Keratinocyte (primary cell): ENCODE results near the gene COPS8.

ENCODE experiments used
- CTCF ChIP-seq, 3 experiments: IDR thresholded peaks in 1 of 3; conservative IDR thresholded peaks in 1 of 3; optimal IDR thresholded peaks in 1 of 3; 2 replicates in 2 of 3; 3 replicates in 1 of 3; pipeline versions ENCODE3 to v1.5.1; 2011; ENCODE audit warnings: low read length in 3 of 3, mild to moderate bottlenecking in 3 of 3, moderate library complexity in 2 of 3, control low read depth in 1 of 3, inconsistent platforms in 1 of 3; ENCODE audit not compliant: insufficient read depth in 2 of 3; ENCODE audit errors: extremely low read depth in 1 of 3
- EZH2 ChIP-seq: IDR thresholded peaks from one replicate; pipeline ENCODE4 v1.6.1; 2012; ENCODE audit warnings: inconsistent platforms, mild to moderate bottlenecking, low read length, moderate library complexity

DNA sequence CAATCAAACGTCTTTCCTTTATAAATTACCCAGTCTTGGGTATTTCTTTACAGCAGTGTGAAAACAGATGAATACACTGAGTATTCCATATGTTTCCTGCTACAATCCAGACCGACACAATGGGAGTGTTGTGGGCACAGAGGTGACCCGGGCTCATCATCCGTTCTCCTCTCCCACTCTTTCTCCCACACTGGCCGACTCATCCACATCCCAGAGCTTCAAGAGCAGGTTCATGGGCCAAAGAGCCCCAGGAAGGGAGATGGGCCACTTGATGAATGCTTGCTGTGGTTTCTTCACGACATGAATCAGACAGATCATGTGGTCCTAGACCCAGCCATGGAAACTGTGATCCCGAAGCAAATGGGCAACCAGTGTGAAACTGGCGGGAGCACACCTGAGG lies 4.1 kb upstream of the COPS8 start:
- TF ChIP-seq CTCF (optimal IDR thresholded peaks at IDR 0.05 in 1 of 3, IDR thresholded peaks at IDR 0.05 in 1 of 3, conservative IDR thresholded peaks at IDR 0.05 in 1 of 3; ENCODE audit: extremely low read depth in 1 of 3, insufficient read depth in 2 of 3, low read length in 3 of 3) (no peak), EZH2 (no peak)
